C4-2B (cell line): ENCODE measurements around the gene ATP6V0C.

Experiments
- ZFX ChIP-seq: fragments of 450-650 bp; IDR thresholded peaks from 2 replicates; pipeline ENCODE4 v1.6.1; 2017
- TF ChIP-seq, protein P1 (sequence below): fragments of 450-650 bp; conservative IDR thresholded peaks from 2 replicates; pipeline ENCODE4 v1.5.1; 2017; ENCODE audit warnings: mild to moderate bottlenecking

- TF ChIP-seq, protein P1, sequence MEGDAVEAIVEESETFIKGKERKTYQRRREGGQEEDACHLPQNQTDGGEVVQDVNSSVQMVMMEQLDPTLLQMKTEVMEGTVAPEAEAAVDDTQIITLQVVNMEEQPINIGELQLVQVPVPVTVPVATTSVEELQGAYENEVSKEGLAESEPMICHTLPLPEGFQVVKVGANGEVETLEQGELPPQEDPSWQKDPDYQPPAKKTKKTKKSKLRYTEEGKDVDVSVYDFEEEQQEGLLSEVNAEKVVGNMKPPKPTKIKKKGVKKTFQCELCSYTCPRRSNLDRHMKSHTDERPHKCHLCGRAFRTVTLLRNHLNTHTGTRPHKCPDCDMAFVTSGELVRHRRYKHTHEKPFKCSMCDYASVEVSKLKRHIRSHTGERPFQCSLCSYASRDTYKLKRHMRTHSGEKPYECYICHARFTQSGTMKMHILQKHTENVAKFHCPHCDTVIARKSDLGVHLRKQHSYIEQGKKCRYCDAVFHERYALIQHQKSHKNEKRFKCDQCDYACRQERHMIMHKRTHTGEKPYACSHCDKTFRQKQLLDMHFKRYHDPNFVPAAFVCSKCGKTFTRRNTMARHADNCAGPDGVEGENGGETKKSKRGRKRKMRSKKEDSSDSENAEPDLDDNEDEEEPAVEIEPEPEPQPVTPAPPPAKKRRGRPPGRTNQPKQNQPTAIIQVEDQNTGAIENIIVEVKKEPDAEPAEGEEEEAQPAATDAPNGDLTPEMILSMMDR, result no peak
- TF ChIP-seq ZFX, result no peak
These were observed 49.4 kb upstream of the ATP6V0C start for GRCh38 chr16:2464333-2464732.
